Forelimb muscle (tissue), 1 donor: ENCODE results near the gene FSTL4. TPM values are rescaled to one million over a fixed set of nuclear protein-coding genes. Genes with fewer than 3 reads are reported as not detected.

Source experiments
- DNase-seq: peaks from one replicate; pipeline ENCODE4 v3.0.0-alpha.2; 2013; ENCODE audit warnings: low read depth
- polyA plus RNA-seq: library from polyadenylated mRNA; unstranded; fragments of 120-200 nt; gene quantifications from one replicate; pipeline ENCODE4 v1.2.1, GENCODE V29; 2013; ENCODE audit not compliant: insufficient read length

Gene FSTL4
- polyA plus RNA-seq, 1 donor, result 3.6 TPM

- no peak for DNase-seq
Observed at GRCh38 chr5:133341915-133342710, 270.2 kb downstream of the FSTL4 start.

GRCh38 chr5:133341296-133341695, 271.0 kb downstream of the FSTL4 start:
- no peak for DNase-seq

- DNase-seq, result no peak
Observed at GRCh38 chr5:133340822-133341221, 271.5 kb downstream of the FSTL4 start.

- no peak for DNase-seq
Observed at GRCh38 chr5:133340002-133340755, 272.2 kb downstream of the FSTL4 start.

GRCh38 chr5:133338504-133339355, 273.6 kb downstream of the FSTL4 start:
- DNase-seq, result no peak

GRCh38 chr5:133337795-133338445, 274.4 kb downstream of the FSTL4 start:
- DNase-seq, result no peak

- DNase-seq, result no peak
Observed at GRCh38 chr5:133336969-133337410, 275.4 kb downstream of the FSTL4 start.

- no peak for DNase-seq
Observed at GRCh38 chr5:133336121-133336968, 276.0 kb downstream of the FSTL4 start.

GRCh38 chr5:133334796-133335639, 277.3 kb downstream of the FSTL4 start:
- no peak for DNase-seq

GRCh38 chr5:133333326-133334150, 278.8 kb downstream of the FSTL4 start:
- no peak for DNase-seq

GRCh38 chr5:133332439-133333024, 279.8 kb downstream of the FSTL4 start:
- DNase-seq, result no peak

- DNase-seq, result no peak
Observed at GRCh38 chr5:133331941-133332340, 280.4 kb downstream of the FSTL4 start.

GRCh38 chr5:133330956-133331355, 281.4 kb downstream of the FSTL4 start:
- DNase-seq, result no peak

GRCh38 chr5:133328800-133329199, 283.5 kb downstream of the FSTL4 start:
- DNase-seq, result no peak

- no peak for DNase-seq
Observed at GRCh38 chr5:133327946-133328401, 284.4 kb downstream of the FSTL4 start.

- DNase-seq, result no peak
Observed at GRCh38 chr5:133326361-133326760, 286.0 kb downstream of the FSTL4 start.

GRCh38 chr5:133325864-133326263, 286.5 kb downstream of the FSTL4 start:
- no peak for DNase-seq

GRCh38 chr5:133324926-133325325, 287.4 kb downstream of the FSTL4 start:
- no peak for DNase-seq
